ENCODE results near the gene THPO. TPM values are rescaled to one million over a fixed set of nuclear protein-coding genes. Genes with fewer than 3 reads are reported as not detected.

The THPO gene
- polyA plus RNA-seq, 3 donors = not detected

DNA sequence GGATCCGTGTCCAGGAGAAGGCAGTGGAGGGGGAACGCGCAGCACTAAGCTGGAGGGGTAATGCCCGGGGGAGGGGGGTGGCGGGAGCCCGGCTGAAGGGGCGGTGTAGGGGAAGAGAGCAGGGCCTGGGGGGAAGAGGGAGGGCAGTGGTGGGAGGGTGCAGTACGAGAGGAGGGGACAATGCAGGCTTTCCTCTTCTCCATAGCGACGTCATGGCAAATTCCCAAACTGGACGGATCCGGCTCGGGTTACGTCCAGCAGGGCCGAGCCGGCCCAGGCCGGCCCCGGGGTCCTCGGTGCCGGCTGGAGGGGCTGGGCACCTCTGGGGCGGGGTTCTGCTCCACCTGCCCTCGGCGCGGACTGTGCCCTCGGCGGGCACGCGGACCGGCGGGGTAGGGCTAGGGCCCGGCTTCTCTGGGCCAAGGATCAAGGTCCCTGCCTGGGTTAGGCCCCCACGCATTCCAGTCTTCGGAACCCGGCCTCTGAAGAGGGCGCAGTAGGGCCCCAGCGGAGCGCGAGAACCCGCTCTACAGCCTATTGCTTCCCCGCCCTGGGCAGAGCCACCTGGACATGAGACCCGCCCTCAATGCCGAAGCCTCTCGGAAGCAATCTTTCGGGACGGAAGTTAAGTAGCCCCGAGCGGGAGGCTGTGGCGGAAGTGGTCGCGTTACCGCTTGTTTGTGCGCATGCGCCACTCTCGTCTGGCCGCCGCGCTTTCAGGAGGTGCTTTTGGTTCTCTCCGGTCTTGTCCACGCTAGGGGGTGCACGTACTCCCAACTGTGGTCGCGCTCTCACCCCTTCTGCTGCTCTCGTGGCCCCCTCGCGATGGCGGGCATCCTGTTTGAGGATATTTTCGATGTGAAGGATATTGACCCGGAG is 15.1 kb downstream of the THPO start:
- Mint-ChIP-seq H3K36me3 (peaks cover 23 to 30% of the 10 kb centered on the region in 2 donors), H3K4me3 (peak overlapping the region; percentile 94 to 99), H3K27ac (peak overlapping the region; percentile 87 to 95 (median 93)), H3K27me3 (ENCODE audit: low read depth in 3 of 3) (peaks cover 12 to 17% (median 15%) of the 10 kb centered on the region in 3 donors), H3K4me1 (peaks cover 30% of the 10 kb centered on the region), H3K9me3 (peaks cover 0 to 2% (median 0%) of the 10 kb centered on the region in 7 donors)
- H3K36me3 ChIP-seq (replicated peaks in 1 of 2; ENCODE audit: control insufficient read depth in 1 of 2, insufficient read depth in 2 of 2, low read length in 2 of 2) = peaks cover 8 to 29% of the 10 kb centered on the region in 2 donors
- peak overlapping the region; percentile 77 for H3K9ac ChIP-seq (ENCODE audit: insufficient read depth, low read length, poor library complexity, severe bottlenecking)
- H2AFZ ChIP-seq (ENCODE audit: insufficient read depth, low read depth, low read length, poor library complexity, severe bottlenecking) = peak overlapping the region; percentile 93
- H4K20me1 ChIP-seq (ENCODE audit: insufficient read depth, low read length) = no peaks in the 10 kb centered on the region
- intact Hi-C loops (cut with micrococcal nuclease) = no loop called here
- no peaks in the 10 kb centered on the region for H3K9me3 ChIP-seq (replicated peaks in 1 of 2; ENCODE audit: control insufficient read depth in 1 of 2, insufficient read depth in 1 of 2, low read length in 2 of 2)
- peaks cover 21 to 37% of the 10 kb centered on the region in 2 donors for H3K4me1 ChIP-seq (ENCODE audit: control insufficient read depth in 1 of 2, insufficient read depth in 2 of 2, low read length in 2 of 2)
- TF ChIP-seq, protein P1, sequence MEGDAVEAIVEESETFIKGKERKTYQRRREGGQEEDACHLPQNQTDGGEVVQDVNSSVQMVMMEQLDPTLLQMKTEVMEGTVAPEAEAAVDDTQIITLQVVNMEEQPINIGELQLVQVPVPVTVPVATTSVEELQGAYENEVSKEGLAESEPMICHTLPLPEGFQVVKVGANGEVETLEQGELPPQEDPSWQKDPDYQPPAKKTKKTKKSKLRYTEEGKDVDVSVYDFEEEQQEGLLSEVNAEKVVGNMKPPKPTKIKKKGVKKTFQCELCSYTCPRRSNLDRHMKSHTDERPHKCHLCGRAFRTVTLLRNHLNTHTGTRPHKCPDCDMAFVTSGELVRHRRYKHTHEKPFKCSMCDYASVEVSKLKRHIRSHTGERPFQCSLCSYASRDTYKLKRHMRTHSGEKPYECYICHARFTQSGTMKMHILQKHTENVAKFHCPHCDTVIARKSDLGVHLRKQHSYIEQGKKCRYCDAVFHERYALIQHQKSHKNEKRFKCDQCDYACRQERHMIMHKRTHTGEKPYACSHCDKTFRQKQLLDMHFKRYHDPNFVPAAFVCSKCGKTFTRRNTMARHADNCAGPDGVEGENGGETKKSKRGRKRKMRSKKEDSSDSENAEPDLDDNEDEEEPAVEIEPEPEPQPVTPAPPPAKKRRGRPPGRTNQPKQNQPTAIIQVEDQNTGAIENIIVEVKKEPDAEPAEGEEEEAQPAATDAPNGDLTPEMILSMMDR (IDR thresholded peaks at IDR 0.05) = peak; percentile 63
- WGBS (ENCODE audit: insufficient coverage) = under 1% methylated on average over 59 of the region's 68 CpGs
- H3K4me3 ChIP-seq (replicated peaks in 1 of 3; ENCODE audit: low read depth in 2 of 3, low read length in 3 of 3) = peak overlapping the region; percentile 51 to 91 (median 71)
- peak overlapping the region; percentile 96 for H3K4me2 ChIP-seq (replicated peaks; ENCODE audit: extremely low read depth, low read length, poor library complexity, severe bottlenecking)
- peak overlapping the region; percentile 83 to 87 for H3K27ac ChIP-seq (ENCODE audit: low read depth in 1 of 2, low read length in 2 of 2)
- H3K79me2 ChIP-seq (ENCODE audit: insufficient read depth, low read length) = peaks cover 18% of the 10 kb centered on the region
- peaks cover 0 to 12% of the 10 kb centered on the region in 2 donors for H3K27me3 ChIP-seq (ENCODE audit: control insufficient read depth in 2 of 2, insufficient read depth in 2 of 2, low read length in 2 of 2)
- DNase-seq = peak; percentile 91 to 95 (median 93)

DNA sequence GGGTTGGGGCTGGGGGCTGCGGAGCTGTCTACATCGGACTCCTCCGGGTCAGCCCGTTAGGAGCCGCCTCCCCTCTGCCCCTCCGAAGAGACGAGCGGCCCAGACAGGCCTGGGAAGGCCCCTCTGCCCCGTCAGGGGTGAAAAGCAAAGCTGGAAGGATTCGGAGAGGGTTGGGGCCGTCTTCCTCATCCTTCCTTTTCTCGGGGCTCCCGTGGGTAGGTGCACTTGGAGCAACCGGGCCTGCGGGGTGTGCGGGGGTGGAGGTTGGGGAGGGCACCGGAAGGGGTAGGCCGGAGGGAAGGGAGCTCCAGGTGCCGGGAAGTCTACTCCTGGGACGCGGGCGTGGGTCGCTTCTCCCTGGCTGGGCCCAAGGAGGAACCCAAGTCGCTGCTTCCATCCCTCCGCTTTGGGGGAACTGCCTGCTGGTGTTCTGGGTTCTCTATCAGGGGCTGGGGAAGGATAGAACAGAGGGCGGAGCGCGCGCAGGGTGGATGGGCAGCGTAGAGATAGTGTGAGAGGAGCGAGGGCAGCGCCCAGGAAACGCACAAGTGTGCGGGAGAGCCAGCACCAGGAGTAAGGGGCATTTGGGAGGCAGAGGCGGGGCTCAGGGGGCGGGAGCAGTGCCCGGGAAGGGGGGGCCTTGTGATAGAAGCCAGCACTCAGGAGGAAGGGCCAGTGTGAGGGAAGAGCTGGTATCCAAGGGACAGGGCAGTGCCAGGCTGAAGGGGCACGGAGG is 15.9 kb downstream of the THPO start:
- Histone ChIP-seq H3K9me3 (replicated peaks in 1 of 2; ENCODE audit: control insufficient read depth in 1 of 2, insufficient read depth in 1 of 2, low read length in 2 of 2) (no peaks in the 10 kb centered on the region), H3K36me3 (replicated peaks in 1 of 2; ENCODE audit: control insufficient read depth in 1 of 2, insufficient read depth in 2 of 2, low read length in 2 of 2) (peaks cover 6 to 21% of the 10 kb centered on the region in 2 donors), H3K27ac (ENCODE audit: low read depth in 1 of 2, low read length in 2 of 2) (peak overlapping the region; percentile 83 to 87), H3K79me2 (ENCODE audit: insufficient read depth, low read length) (peaks cover 18% of the 10 kb centered on the region), H3K4me3 (replicated peaks in 1 of 3; ENCODE audit: low read depth in 2 of 3, low read length in 3 of 3) (peak overlapping the region; percentile 51 to 91 (median 71)), H2AFZ (ENCODE audit: insufficient read depth, low read depth, low read length, poor library complexity, severe bottlenecking) (peak overlapping the region; percentile 93), H3K27me3 (ENCODE audit: control insufficient read depth in 2 of 2, insufficient read depth in 2 of 2, low read length in 2 of 2) (peaks cover 0 to 12% of the 10 kb centered on the region in 2 donors), H3K4me2 (replicated peaks; ENCODE audit: extremely low read depth, low read length, poor library complexity, severe bottlenecking) (peak overlapping the region; percentile 96), H3K9ac (ENCODE audit: insufficient read depth, low read length, poor library complexity, severe bottlenecking) (peak overlapping the region; percentile 77), H3K4me1 (ENCODE audit: control insufficient read depth in 1 of 2, insufficient read depth in 2 of 2, low read length in 2 of 2) (peaks cover 21 to 37% of the 10 kb centered on the region in 2 donors), H4K20me1 (ENCODE audit: insufficient read depth, low read length) (no peaks in the 10 kb centered on the region)
- peak; percentile 19 to 39 (median 31) for DNase-seq
- 0% methylated on average over 29 of the region's 38 CpGs for WGBS (ENCODE audit: insufficient coverage)
- intact Hi-C loops (cut with micrococcal nuclease) = no loop called here
- H3K27ac Mint-ChIP-seq = peak overlapping the region; percentile 59 to 91 (median 85)
- peaks cover 16 to 22% of the 10 kb centered on the region in 2 donors for H3K36me3 Mint-ChIP-seq
- TF ChIP-seq, protein P1 (IDR thresholded peaks at IDR 0.05) = no peak
- H3K4me3 Mint-ChIP-seq = peak overlapping the region; percentile 92 to 97
- H3K9me3 Mint-ChIP-seq = peaks cover 0 to 2% (median 0%) of the 10 kb centered on the region in 7 donors
- peaks cover 30% of the 10 kb centered on the region for H3K4me1 Mint-ChIP-seq
- H3K27me3 Mint-ChIP-seq (ENCODE audit: low read depth in 3 of 3) = peaks cover 12 to 15% (median 13%) of the 10 kb centered on the region in 3 donors
